Measurements from ENCODE around the gene POLR3A. TPM values are rescaled to one million over a fixed set of nuclear protein-coding genes. Genes with fewer than 3 reads are reported as not detected.

POLR3A gene
- total RNA-seq, 1 donor, result 18.6 TPM

DNA sequence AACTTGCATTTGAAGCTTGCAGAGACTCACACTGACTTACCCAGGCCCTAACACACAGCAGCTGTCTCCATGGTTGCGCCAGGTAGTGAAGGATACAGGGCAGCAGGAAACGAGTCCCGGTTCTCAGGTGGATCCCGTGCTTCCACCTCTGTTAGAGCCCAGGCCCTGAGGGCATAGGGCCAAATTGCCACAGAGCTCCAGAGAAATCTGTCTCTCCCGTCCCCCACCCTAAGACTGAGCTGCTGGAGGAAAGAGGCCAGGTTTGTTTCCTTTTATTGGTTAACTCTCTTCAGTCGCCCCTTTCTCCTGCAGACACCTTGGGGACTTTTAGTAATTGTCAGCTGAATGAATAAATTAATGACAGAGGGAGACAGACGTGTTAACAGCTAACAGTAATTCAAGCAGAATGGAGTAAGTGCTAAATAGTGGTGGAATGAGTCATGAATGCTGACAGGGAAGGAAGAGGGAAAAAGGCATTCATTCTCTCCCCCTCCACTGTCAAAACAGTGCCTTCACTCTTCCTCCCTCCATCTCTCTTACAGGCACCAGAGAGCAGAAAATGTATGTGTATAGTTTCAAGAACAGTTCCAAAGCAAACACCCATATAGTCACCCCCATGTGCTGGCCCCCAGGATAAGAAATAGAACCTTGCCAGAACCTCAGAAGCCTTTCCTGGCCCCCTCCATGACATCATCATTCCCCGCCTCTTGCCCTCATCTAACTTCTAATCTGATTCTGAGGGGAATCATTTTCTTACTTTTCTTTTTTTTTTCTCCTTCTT lies 86.0 kb downstream of the POLR3A start:
- TF ChIP-seq, protein P1, sequence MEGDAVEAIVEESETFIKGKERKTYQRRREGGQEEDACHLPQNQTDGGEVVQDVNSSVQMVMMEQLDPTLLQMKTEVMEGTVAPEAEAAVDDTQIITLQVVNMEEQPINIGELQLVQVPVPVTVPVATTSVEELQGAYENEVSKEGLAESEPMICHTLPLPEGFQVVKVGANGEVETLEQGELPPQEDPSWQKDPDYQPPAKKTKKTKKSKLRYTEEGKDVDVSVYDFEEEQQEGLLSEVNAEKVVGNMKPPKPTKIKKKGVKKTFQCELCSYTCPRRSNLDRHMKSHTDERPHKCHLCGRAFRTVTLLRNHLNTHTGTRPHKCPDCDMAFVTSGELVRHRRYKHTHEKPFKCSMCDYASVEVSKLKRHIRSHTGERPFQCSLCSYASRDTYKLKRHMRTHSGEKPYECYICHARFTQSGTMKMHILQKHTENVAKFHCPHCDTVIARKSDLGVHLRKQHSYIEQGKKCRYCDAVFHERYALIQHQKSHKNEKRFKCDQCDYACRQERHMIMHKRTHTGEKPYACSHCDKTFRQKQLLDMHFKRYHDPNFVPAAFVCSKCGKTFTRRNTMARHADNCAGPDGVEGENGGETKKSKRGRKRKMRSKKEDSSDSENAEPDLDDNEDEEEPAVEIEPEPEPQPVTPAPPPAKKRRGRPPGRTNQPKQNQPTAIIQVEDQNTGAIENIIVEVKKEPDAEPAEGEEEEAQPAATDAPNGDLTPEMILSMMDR (IDR thresholded peaks at IDR 0.05; ENCODE audit: insufficient read depth, low read depth, low read length), result no peak
- DNase-seq (ENCODE audit: low read depth), result peak; percentile 81
- H3K4me3 ChIP-seq (ENCODE audit: low read depth, low read length), result no peak overlapping the region

DNA sequence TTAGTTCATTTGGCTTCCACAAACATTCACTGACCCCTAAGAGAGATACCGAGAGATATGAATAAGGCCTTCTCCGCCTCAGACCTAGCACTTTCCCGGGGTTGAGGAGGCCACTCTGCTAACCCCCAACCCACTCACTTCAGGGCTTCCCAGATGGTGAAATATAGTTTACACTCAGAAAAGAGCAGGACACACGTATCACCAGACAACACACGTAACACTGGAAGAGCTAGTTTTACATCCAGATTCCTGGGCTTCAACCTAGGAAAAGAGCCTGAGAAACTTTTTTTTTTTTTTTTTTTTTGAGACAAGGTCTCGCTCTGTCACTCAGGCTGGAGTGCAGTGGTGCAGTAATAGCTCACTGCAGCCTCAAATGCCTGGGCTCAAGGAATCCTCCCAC lies 87.5 kb downstream of the POLR3A start:
- no peak for DNase-seq (ENCODE audit: low read depth)
- H3K4me3 ChIP-seq (ENCODE audit: low read depth, low read length), result no peak overlapping the region
- TF ChIP-seq, protein P1 (IDR thresholded peaks at IDR 0.05; ENCODE audit: insufficient read depth, low read depth, low read length), result no peak

DNA sequence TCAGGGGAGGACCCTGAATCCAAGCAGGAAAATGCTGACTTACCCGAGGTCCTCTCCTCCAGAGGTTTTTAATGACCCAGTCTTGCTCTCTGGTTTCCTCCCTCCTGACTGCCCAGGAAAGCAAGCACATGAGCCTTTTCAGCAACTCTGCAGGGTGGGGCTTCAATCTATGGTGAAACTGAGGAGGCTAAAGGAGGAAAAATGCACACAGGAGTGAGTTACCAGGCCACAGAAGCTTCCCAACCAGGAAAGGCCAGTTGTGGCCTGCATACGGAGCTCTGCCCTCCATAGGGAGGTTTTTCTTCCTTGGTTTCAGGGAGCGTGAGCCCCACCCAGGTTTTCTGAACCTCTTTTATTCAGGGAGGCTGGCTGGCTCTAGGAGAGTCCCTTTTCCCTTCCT lies 88.7 kb downstream of the POLR3A start:
- TF ChIP-seq, protein P1 (IDR thresholded peaks at IDR 0.05; ENCODE audit: insufficient read depth, low read depth, low read length), result no peak
- H3K4me3 ChIP-seq (ENCODE audit: low read depth, low read length), result no peak overlapping the region
- peak; percentile 53 for DNase-seq (ENCODE audit: low read depth)

DNA sequence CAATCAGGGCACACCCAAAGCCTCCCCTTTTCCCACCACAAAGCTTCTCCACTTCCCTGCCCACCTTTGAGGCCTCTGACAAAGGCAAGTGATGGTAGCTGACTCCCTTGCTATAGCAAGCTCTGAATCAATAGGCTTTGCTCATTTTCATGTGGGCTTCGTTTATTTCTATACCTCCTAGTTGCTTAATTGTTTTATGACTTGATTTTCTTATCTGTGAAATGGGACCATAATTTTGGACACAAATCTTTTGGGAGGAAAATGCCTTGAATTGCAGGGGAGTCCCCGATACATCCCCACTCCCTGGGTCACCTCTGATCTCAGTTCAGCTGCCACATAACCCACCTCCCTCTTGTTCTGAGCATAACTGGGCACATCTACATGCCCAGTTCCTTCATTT lies 89.1 kb downstream of the POLR3A start:
- TF ChIP-seq, protein P1 (IDR thresholded peaks at IDR 0.05; ENCODE audit: insufficient read depth, low read depth, low read length), result no peak
- DNase-seq (ENCODE audit: low read depth), result no peak
- H3K4me3 ChIP-seq (ENCODE audit: low read depth, low read length), result no peak overlapping the region

DNA sequence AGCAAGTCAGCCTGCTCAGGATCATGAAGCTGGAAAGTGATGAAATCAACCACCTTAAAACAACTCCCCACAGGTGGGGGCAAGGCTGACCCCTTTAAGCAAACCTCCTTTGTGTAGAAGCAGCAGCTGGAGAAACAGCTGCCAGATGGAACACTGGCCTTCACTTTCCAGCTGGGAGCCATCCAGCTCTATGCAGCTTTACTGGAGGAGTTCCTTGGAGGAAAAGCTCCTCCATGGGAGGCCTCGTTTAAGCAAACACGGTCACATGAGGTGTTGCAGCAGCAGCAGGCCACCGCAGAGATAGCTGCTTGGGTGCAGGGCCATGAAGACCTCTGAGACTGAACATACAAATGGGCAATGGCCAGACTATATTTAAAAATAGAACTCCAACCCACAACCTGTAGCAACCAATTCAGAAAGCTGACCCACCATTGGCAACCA lies 89.7 kb downstream of the POLR3A start:
- peak; percentile 92 for DNase-seq (ENCODE audit: low read depth)
- H3K4me3 ChIP-seq (ENCODE audit: low read depth, low read length), result no peak overlapping the region
- TF ChIP-seq, protein P1 (IDR thresholded peaks at IDR 0.05; ENCODE audit: insufficient read depth, low read depth, low read length), result no peak

DNA sequence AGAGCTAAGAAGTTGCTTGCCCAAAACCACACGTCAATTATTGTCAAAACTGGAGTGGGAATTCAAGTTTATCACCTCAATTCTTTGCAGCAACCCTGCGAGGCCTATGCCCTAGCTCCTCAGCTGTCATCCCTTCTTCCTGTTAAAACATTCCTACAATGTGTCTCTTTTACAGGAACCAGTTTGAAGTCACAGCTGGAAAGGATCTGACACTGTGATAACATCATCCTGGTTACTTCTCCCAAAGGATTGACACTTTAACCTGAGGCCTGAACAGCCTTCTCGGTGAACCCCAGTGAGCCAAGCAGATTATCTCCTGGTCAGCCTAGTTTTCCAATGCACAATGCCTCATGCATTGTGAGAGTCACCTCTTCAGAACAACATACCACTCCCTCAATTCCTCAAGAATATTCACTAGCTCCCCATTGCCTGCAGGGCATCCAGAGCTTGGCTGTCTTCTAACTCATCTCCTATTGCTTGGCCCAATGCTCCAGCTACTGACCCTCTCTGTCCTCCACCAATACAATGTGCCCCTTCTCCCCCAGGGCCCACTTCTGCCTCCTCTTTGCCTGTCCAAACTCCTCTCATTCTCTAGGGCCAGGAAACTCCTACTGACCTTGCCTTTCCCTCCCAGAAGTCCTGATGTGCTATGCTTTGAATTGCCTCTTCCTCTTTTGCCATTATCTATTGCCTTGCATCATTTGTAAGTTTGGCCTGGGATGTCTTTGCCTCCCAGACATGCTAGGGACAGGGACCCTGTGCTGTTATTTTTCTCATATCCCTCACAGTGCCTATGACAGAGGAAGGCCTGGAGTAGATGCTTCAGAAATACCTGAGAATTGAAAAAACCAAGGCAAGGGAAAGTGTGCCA lies 92.4 kb downstream of the POLR3A start:
- H3K4me3 ChIP-seq (ENCODE audit: low read depth, low read length), result no peak overlapping the region
- no peak for DNase-seq (ENCODE audit: low read depth)
- TF ChIP-seq, protein P1 (IDR thresholded peaks at IDR 0.05; ENCODE audit: insufficient read depth, low read depth, low read length), result no peak
